ENCODE results near the gene IRF5.

DNA sequence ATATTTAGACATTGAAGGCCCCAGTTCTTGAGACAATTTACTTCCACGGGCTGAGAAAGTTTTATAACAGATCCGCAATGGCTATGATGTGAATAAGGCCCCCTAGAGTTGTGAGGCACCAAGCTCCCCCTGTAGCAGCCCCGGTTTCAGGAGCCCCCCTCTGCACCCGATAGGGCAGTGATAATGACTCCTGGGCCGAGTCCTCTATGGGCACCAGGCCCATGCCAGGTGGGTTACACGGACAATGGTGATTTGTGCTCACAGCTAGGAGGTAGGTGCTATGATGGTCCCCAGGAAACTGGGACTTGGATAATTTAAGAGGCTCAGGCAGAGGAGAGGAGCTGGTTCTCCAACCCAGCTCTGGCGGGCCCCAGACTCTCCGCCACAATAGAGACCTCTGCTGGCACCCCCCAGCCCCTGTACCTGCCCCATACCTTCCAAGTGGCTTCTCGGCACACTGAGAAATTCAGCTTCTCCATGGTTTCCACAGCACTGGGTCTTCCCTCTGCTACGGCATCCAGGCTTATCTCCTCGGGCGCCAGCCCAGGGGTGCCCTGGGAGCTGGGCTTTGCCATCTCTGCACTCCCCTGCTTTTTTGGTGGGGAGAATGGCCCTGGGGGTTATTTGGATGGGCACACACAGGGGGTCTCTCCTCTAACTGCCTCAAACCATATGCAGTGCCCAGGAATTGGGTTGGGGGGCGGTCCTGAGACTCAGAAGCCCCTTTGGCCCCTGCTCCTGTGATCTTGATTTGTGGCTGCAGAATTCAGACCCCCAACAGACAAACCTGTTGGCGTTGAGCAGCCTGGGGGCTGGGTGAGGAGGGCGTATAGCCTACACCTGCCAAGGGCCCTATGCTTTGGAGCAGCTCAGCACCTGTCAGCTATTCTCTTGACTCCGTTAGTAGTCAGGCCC is 15.0 kb upstream of the IRF5 start:
- TF ChIP-seq CTCF (optimal IDR thresholded peaks at IDR 0.05 in 1 of 3, IDR thresholded peaks at IDR 0.05 in 1 of 3, conservative IDR thresholded peaks at IDR 0.05 in 1 of 3; ENCODE audit: extremely low read depth in 1 of 3, insufficient read depth in 2 of 3, low read length in 3 of 3) (no peak), EZH2 (IDR thresholded peaks at IDR 0.05; ENCODE audit: low read length) (no peak)
